Prostate gland (tissue), 2 donors: Measurements from ENCODE around the gene FKBP15.

ENCODE experiments used
- POLR2A ChIP-seq: fragments of 450-650 bp; IDR thresholded peaks from one replicate; pipeline ENCODE4 v1.6.1; 2016; ENCODE audit warnings: antibody characterized with exemption, mild to moderate bottlenecking
- TF ChIP-seq, protein P1 (sequence below), 4 experiments: fragments of 200-600 bp in 2 of 4; fragments of 450-650 bp in 2 of 4; sonication (generic) in 2 of 4; IDR thresholded peaks; 1 replicate in 3 of 4; 2 replicates in 1 of 4; pipeline ENCODE4 v1.5.1; 2016 to 2019; ENCODE audit warnings: antibody characterized with exemption in 4 of 4, mild to moderate bottlenecking in 2 of 4, moderate library complexity in 2 of 4

DNA sequence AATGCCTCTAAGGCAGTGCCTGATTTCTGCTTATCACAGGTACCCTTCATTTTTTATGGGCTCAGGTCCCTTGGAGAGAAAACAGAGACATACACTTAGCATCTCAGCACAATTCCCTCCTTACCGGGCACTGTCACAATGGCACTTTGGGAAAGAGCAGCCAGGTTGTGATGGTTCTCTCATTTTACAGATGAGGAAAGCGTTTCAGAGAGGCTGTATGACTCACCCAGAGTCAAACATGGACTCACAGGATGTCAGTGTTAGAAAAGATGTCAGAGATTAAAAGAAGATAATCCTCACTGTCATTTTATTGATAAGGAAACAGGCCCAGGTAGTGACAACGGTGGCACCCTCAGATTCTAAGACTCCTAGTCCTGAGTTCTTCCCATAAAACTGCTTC is 82.3 kb downstream of the FKBP15 start:
- TF ChIP-seq, protein P1, sequence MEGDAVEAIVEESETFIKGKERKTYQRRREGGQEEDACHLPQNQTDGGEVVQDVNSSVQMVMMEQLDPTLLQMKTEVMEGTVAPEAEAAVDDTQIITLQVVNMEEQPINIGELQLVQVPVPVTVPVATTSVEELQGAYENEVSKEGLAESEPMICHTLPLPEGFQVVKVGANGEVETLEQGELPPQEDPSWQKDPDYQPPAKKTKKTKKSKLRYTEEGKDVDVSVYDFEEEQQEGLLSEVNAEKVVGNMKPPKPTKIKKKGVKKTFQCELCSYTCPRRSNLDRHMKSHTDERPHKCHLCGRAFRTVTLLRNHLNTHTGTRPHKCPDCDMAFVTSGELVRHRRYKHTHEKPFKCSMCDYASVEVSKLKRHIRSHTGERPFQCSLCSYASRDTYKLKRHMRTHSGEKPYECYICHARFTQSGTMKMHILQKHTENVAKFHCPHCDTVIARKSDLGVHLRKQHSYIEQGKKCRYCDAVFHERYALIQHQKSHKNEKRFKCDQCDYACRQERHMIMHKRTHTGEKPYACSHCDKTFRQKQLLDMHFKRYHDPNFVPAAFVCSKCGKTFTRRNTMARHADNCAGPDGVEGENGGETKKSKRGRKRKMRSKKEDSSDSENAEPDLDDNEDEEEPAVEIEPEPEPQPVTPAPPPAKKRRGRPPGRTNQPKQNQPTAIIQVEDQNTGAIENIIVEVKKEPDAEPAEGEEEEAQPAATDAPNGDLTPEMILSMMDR (IDR thresholded peaks at IDR 0.05) = no peak
- TF ChIP-seq POLR2A = no peak
